CD4-positive, alpha-beta T cell treated with Interleukin-21 for 1 hour (primary cell): Measurements from ENCODE around the gene SUPT20H.
A peak's percentile ranks its signal among the peaks of the same experiment; 100 is the strongest.

Source experiments
- DNase-seq: peaks from one replicate; pipeline ENCODE4 v3.0.0-alpha.2; 2020

SUPT20H gene

GRCh38 chr13:37058910-37059847 is at the start of gene SUPT20H:
Gene SUPT20H (minus strand): TSS chr13:37059688. CDS start chr13:37051490, 8,198 bp downstream.
- peak; percentile 93 for DNase-seq

GRCh38 chr13:37109051-37109678 is 49.7 kb upstream of the SUPT20H start:
- DNase-seq = no peak

- no peak for DNase-seq
Observed at GRCh38 chr13:37107868-37108267, 48.4 kb upstream of the SUPT20H start.

GRCh38 chr13:37107456-37107855 is 48.0 kb upstream of the SUPT20H start:
- DNase-seq = no peak

GRCh38 chr13:37106642-37107041 is 47.2 kb upstream of the SUPT20H start:
- DNase-seq = no peak

- no peak for DNase-seq
Observed at GRCh38 chr13:37105251-37105714, 45.8 kb upstream of the SUPT20H start, which contains the start of gene CSNK1A1L. Gene CSNK1A1L (minus strand): TSS chr13:37105664. CDS start chr13:37105256, 408 bp downstream.

- no peak for DNase-seq
Observed at GRCh38 chr13:37102896-37103295, 43.4 kb upstream of the SUPT20H start.

- no peak for DNase-seq
Observed at GRCh38 chr13:37101201-37101600, 41.7 kb upstream of the SUPT20H start.

GRCh38 chr13:37100731-37101130 is 41.2 kb upstream of the SUPT20H start:
- no peak for DNase-seq

- no peak for DNase-seq
Observed at GRCh38 chr13:37097076-37097475, 37.6 kb upstream of the SUPT20H start.

- no peak for DNase-seq
Observed at GRCh38 chr13:37094840-37095239, 35.4 kb upstream of the SUPT20H start.

- no peak for DNase-seq
Observed at GRCh38 chr13:37094099-37094498, 34.6 kb upstream of the SUPT20H start.

GRCh38 chr13:37091835-37092234 is 32.3 kb upstream of the SUPT20H start:
- no peak for DNase-seq

GRCh38 chr13:37090912-37091311 is 31.4 kb upstream of the SUPT20H start:
- no peak for DNase-seq

GRCh38 chr13:37089495-37089894 is 30.0 kb upstream of the SUPT20H start:
- no peak for DNase-seq

GRCh38 chr13:37087486-37087885 is 28.0 kb upstream of the SUPT20H start:
- DNase-seq = no peak

GRCh38 chr13:37085606-37086005 is 26.1 kb upstream of the SUPT20H start:
- DNase-seq = no peak

- DNase-seq = no peak
Observed at GRCh38 chr13:37076818-37077217, 17.3 kb upstream of the SUPT20H start.

- no peak for DNase-seq
Observed at GRCh38 chr13:37075164-37075563, 15.7 kb upstream of the SUPT20H start.

- DNase-seq = peak; percentile 23
Observed at GRCh38 chr13:37074703-37075102, 15.2 kb upstream of the SUPT20H start.

- no peak for DNase-seq
Observed at GRCh38 chr13:37072024-37072423, 12.5 kb upstream of the SUPT20H start.

GRCh38 chr13:37070956-37071355 is 11.5 kb upstream of the SUPT20H start:
- no peak for DNase-seq

GRCh38 chr13:37070145-37070695 is 10.7 kb upstream of the SUPT20H start:
- no peak for DNase-seq
